Endothelial cell of umbilical vein (primary cell): ENCODE results near the gene PFDN1.

ENCODE experiments used
- CTCF ChIP-seq, 2 donors: IDR thresholded peaks; 1 replicate in 1 of 2; 2 replicates in 1 of 2; pipeline ENCODE4 v1.5.1; 2011; ENCODE audit warnings: low read length in 2 of 2, mild to moderate bottlenecking in 2 of 2, moderate library complexity in 2 of 2, control low read depth in 1 of 2, inconsistent platforms in 1 of 2, low read depth in 1 of 2; ENCODE audit not compliant: insufficient read depth in 1 of 2; ENCODE audit errors: extremely low read depth in 1 of 2
- EZH2 ChIP-seq: IDR thresholded peaks from 2 replicates; pipeline ENCODE4 v1.6.1; 2012; ENCODE audit warnings: borderline replicate concordance, low read depth, mild to moderate bottlenecking, moderate library complexity, low read length, inconsistent platforms; ENCODE audit not compliant: severe bottlenecking
- GATA2 ChIP-seq: IDR thresholded peaks from 2 replicates; pipeline ENCODE4 v1.7.0; 2011; ENCODE audit warnings: low read depth, mild to moderate bottlenecking, moderate library complexity, mixed read lengths, low read length; ENCODE audit not compliant: insufficient read length, insufficient read depth
- MAX ChIP-seq: IDR thresholded peaks from 2 replicates; pipeline ENCODE4 v1.6.1; 2011; ENCODE audit not compliant: insufficient read depth, insufficient read length
- POLR2A ChIP-seq: IDR thresholded peaks from 2 replicates; pipeline ENCODE4 v1.6.1; 2012; ENCODE audit warnings: low read depth, mild to moderate bottlenecking, control low read depth, low read length
- POLR2AphosphoS5 ChIP-seq: IDR thresholded peaks from 2 replicates; pipeline ENCODE4 v1.6.1; 2012; ENCODE audit warnings: low read depth, mild to moderate bottlenecking, control low read depth, low read length, moderate library complexity; ENCODE audit not compliant: insufficient read depth

- TF ChIP-seq POLR2AphosphoS5 (no peak), POLR2A (no peak), CTCF (IDR thresholded peaks at IDR 0.05; ENCODE audit: extremely low read depth in 1 of 2, insufficient read depth in 1 of 2, low read depth in 1 of 2, low read length in 2 of 2) (no peak), MAX (no peak), EZH2 (no peak), GATA2 (no peak)
Measured at GRCh38 chr5:140234377-140234989, 68.4 kb downstream of the PFDN1 start.
